Ishikawa (cell line): ENCODE measurements around the gene ASB6.

Experiments used
- CEBPB ChIP-seq: IDR thresholded peaks from 2 replicates; pipeline ENCODE4 v1.6.1; 2012
- CREB1 ChIP-seq: IDR thresholded peaks from 2 replicates; pipeline ENCODE4 v1.6.1; 2012; ENCODE audit warnings: low read depth
- EGR1 ChIP-seq: IDR thresholded peaks from 2 replicates; pipeline ENCODE4 v1.6.1; 2012
- EP300 ChIP-seq: IDR thresholded peaks from 2 replicates; pipeline ENCODE4 v1.6.1; 2012; ENCODE audit warnings: borderline replicate concordance
- FOXM1 ChIP-seq: IDR thresholded peaks from 2 replicates; pipeline ENCODE4 v1.6.1; 2012; ENCODE audit warnings: low read depth, borderline replicate concordance
- MAX ChIP-seq: IDR thresholded peaks from 2 replicates; pipeline ENCODE4 v1.6.1; 2012
- NFIC ChIP-seq: IDR thresholded peaks from 2 replicates; pipeline ENCODE4 v1.6.1; 2012
- RAD21 ChIP-seq: IDR thresholded peaks from 2 replicates; pipeline ENCODE4 v1.6.1; 2012; ENCODE audit warnings: low read depth
- REST ChIP-seq: IDR thresholded peaks from 2 replicates; pipeline ENCODE4 v1.6.1; 2012; ENCODE audit warnings: low read depth, mild to moderate bottlenecking
- TAF1 ChIP-seq: IDR thresholded peaks from 2 replicates; pipeline ENCODE4 v1.6.1; 2012; ENCODE audit warnings: low read depth, mild to moderate bottlenecking
- TCF12 ChIP-seq: IDR thresholded peaks from 2 replicates; pipeline ENCODE4 v1.6.1; 2012; ENCODE audit warnings: low read depth
- YY1 ChIP-seq: IDR thresholded peaks from 2 replicates; pipeline ENCODE4 v1.6.1; 2012; ENCODE audit warnings: low read depth
- ZBTB7A ChIP-seq: IDR thresholded peaks from 2 replicates; pipeline ENCODE4 v1.6.1; 2012; ENCODE audit warnings: low read depth

- TF ChIP-seq REST, result no peak
- no peak for TF ChIP-seq RAD21
- no peak for TF ChIP-seq EP300
- no peak for TF ChIP-seq EGR1
- TF ChIP-seq TAF1, result no peak
- TF ChIP-seq MAX, result no peak
- no peak for TF ChIP-seq TCF12
- no peak for TF ChIP-seq ZBTB7A
- no peak for TF ChIP-seq FOXM1
- TF ChIP-seq CREB1, result no peak
- no peak for TF ChIP-seq YY1
- no peak for TF ChIP-seq CEBPB
- no peak for TF ChIP-seq NFIC
These were observed 37.6 kb upstream of the ASB6 start for GRCh38 chr9:129679537-129679936.
